DND-41 (cell line): ENCODE results near the gene BEST2.

ENCODE experiments used
- ATAC-seq: fragments of 200-7000 bp; cut with Tn5 transposase; 3 replicates; pipeline ENCODE4 v1.9.1; 2021; ENCODE audit warnings: low read depth; ENCODE audit not compliant: insufficient read depth
- DNase-seq: peaks from one replicate; pipeline ENCODE4 v3.0.0-alpha.2; 2020
- H2AFZ ChIP-seq: 2 replicates; pipeline ENCODE4 v1.6.0; 2012; ENCODE audit warnings: low read depth, low read length
- H3K27ac ChIP-seq: 2 replicates; pipeline ENCODE4 v1.5.1; 2012; ENCODE audit warnings: low read length, inconsistent platforms
- H3K27me3 ChIP-seq: fragments of 200-600 bp; sonication (generic); 2 replicates; pipeline ENCODE4 v1.6.0; 2012; ENCODE audit warnings: low read length, mild to moderate bottlenecking, inconsistent platforms; ENCODE audit not compliant: insufficient read depth, poor library complexity
- H3K36me3 ChIP-seq: 2 replicates; pipeline ENCODE4 v1.5.1; 2012; ENCODE audit warnings: low read length, inconsistent platforms; ENCODE audit not compliant: insufficient read depth
- H3K4me1 ChIP-seq: 2 replicates; pipeline ENCODE4 v1.5.1; 2012; ENCODE audit warnings: mild to moderate bottlenecking, low read length; ENCODE audit not compliant: insufficient read depth
- H3K4me2 ChIP-seq: 2 replicates; pipeline ENCODE4 v1.6.0; 2012; ENCODE audit warnings: mild to moderate bottlenecking, moderate library complexity, low read length, inconsistent platforms; ENCODE audit not compliant: insufficient read depth
- H3K4me3 ChIP-seq, 2 experiments: fragments of 200-600 bp in 1 of 2; shearing (Covaris generic) in 1 of 2; 2 replicates each; pipeline ENCODE4 v1.5.1; 2012 to 2016; ENCODE audit warnings: inconsistent platforms in 2 of 2, low read length in 2 of 2, mild to moderate bottlenecking in 2 of 2, low read depth in 1 of 2, moderate library complexity in 1 of 2
- H3K79me2 ChIP-seq: 2 replicates; pipeline ENCODE4 v1.6.0; 2012; ENCODE audit warnings: low read length, inconsistent platforms; ENCODE audit not compliant: insufficient read depth
- H3K9ac ChIP-seq: 2 replicates; pipeline ENCODE4 v1.6.0; 2012; ENCODE audit warnings: low read depth, mild to moderate bottlenecking, inconsistent platforms, low read length, moderate library complexity
- H3K9me3 ChIP-seq: 2 replicates; pipeline ENCODE4 v1.5.1; 2012; ENCODE audit warnings: low read length, moderate library complexity, mild to moderate bottlenecking, inconsistent platforms; ENCODE audit not compliant: insufficient read depth, severe bottlenecking
- H4K20me1 ChIP-seq: 2 replicates; pipeline ENCODE4 v1.6.0; 2012; ENCODE audit warnings: low read length; ENCODE audit not compliant: insufficient read depth
- EZH2 ChIP-seq: IDR thresholded peaks from 3 replicates; pipeline ENCODE4 v1.6.1; 2012; ENCODE audit warnings: borderline replicate concordance, low read depth, mild to moderate bottlenecking, moderate library complexity, low read length, inconsistent platforms; ENCODE audit not compliant: severe bottlenecking
- TF ChIP-seq, protein P1 (sequence below): IDR thresholded peaks from 2 replicates; pipeline ENCODE4 v1.5.1; 2012; ENCODE audit warnings: borderline replicate concordance, low read length, moderate library complexity, mild to moderate bottlenecking; ENCODE audit not compliant: poor library complexity, severe bottlenecking; ENCODE audit errors: extremely low read depth

The BEST2 gene

DNA sequence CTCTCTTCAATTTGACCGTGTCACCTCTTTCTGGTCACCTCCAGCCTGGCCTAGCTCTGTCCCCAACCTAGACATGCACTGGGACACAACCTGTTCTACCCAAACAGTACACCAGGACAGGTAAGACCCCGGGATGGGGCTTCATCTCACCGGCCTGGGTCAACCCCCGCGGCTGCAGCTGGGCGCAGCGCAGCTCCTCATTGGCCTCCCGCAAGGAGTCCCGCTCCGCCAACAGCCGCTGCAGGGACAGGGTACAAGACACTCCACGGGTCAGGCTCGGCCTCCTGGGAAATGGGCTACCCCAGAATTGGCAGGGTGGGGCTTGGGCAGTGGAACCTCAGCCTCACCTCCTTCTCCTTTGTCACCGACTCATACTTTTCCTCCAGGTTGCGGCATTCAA, 16.1 kb downstream of the BEST2 start:
- Histone ChIP-seq H3K9ac (no peak overlapping the region), H3K4me2 (no peak overlapping the region), H3K27ac (no peak overlapping the region), H3K4me3 (no peak overlapping the region), H3K36me3 (no peaks in the 10 kb centered on the region), H3K9me3 (no peaks in the 10 kb centered on the region), H4K20me1 (no peaks in the 10 kb centered on the region), H3K27me3 (no peaks in the 10 kb centered on the region), H2AFZ (no peak overlapping the region), H3K79me2 (no peaks in the 10 kb centered on the region), H3K4me1 (peaks cover 9% of the 10 kb centered on the region)
- no peak for ATAC-seq
- no peak for DNase-seq
- no peak for TF ChIP-seq EZH2
- TF ChIP-seq, protein P1, sequence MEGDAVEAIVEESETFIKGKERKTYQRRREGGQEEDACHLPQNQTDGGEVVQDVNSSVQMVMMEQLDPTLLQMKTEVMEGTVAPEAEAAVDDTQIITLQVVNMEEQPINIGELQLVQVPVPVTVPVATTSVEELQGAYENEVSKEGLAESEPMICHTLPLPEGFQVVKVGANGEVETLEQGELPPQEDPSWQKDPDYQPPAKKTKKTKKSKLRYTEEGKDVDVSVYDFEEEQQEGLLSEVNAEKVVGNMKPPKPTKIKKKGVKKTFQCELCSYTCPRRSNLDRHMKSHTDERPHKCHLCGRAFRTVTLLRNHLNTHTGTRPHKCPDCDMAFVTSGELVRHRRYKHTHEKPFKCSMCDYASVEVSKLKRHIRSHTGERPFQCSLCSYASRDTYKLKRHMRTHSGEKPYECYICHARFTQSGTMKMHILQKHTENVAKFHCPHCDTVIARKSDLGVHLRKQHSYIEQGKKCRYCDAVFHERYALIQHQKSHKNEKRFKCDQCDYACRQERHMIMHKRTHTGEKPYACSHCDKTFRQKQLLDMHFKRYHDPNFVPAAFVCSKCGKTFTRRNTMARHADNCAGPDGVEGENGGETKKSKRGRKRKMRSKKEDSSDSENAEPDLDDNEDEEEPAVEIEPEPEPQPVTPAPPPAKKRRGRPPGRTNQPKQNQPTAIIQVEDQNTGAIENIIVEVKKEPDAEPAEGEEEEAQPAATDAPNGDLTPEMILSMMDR: no peak

DNA sequence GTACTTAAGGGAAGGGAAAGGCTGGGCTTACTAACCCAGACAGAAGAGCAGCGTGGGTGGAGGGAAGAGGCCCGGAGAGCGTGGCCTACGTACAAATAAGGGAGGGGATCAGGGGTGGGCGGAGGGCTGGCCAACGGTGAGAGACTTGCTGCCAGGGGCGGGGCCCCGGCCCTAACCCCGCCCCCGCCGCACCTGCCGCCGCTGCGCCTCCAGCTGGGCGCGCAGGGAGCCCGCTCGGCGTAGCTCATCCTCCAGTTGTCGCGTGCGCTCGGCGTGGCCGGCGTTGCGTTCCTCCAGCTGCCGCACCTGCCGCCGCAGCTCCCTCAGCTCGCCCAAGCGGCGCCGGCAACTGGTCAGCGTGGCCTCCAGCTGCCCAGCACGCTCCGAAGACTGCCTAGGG, 18.1 kb downstream of the BEST2 start:
- H3K79me2 ChIP-seq: no peaks in the 10 kb centered on the region
- H3K9me3 ChIP-seq: no peaks in the 10 kb centered on the region
- TF ChIP-seq, protein P1: no peak
- TF ChIP-seq EZH2: no peak
- H3K36me3 ChIP-seq: no peaks in the 10 kb centered on the region
- H3K4me2 ChIP-seq: no peak overlapping the region
- no peaks in the 10 kb centered on the region for H4K20me1 ChIP-seq
- H3K27ac ChIP-seq: no peak overlapping the region
- H2AFZ ChIP-seq: no peak overlapping the region
- no peak overlapping the region for H3K9ac ChIP-seq
- H3K27me3 ChIP-seq: no peaks in the 10 kb centered on the region
- H3K4me1 ChIP-seq: peaks cover 11% of the 10 kb centered on the region
- no peak for DNase-seq
- H3K4me3 ChIP-seq: no peak overlapping the region
- no peak for ATAC-seq

DNA sequence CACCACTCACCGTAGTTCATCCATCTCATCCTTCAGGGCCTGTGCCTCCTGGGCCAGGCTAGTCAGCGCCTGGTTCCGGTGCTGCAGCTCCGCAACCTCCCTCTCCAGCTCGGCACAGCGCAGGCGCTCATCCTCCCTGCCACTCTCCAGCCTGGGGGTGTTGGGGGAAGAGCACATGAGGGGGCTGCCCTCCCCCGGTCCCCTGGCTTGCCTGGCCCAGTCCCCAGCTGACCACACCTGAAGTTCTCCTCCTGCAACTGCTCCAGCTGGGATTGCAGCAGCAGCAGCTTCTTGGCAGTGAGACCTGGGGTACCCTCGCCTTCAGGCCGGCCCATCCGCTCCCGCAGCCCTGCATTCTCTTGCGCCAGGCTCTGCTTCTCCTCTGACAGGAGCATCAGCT, 19.3 kb downstream of the BEST2 start:
- no peak for ATAC-seq
- peaks cover 14% of the 10 kb centered on the region for H3K4me1 ChIP-seq

More for the DNA sequence above, 19.3 kb downstream of the BEST2 start:
- no peak overlapping the region for H3K4me3 ChIP-seq
- H3K9ac ChIP-seq: no peak overlapping the region
- H3K27me3 ChIP-seq: no peaks in the 10 kb centered on the region
- no peak overlapping the region for H3K4me2 ChIP-seq
- no peaks in the 10 kb centered on the region for H3K79me2 ChIP-seq
- H3K9me3 ChIP-seq: no peaks in the 10 kb centered on the region
- no peak overlapping the region for H3K27ac ChIP-seq
- H4K20me1 ChIP-seq: no peaks in the 10 kb centered on the region
- no peak overlapping the region for H2AFZ ChIP-seq
- DNase-seq: no peak
- TF ChIP-seq EZH2: no peak
- TF ChIP-seq, protein P1: no peak
- no peaks in the 10 kb centered on the region for H3K36me3 ChIP-seq
